Measurements from ENCODE around the gene KLK1. TPM values are rescaled to one million over a fixed set of nuclear protein-coding genes. Genes with fewer than 3 reads are reported as not detected.

Gene KLK1
- total RNA-seq, 1 donor from 2014 or later, result 1.7 TPM

- Histone ChIP-seq H3K36me3 (peaks cover 31% of the 10 kb centered on the region), H3K4me1 (peaks cover 13% of the 10 kb centered on the region), H3K4me3 (no peak overlapping the region), H3K27ac (no peak overlapping the region), H3K9me3 (no peaks in the 10 kb centered on the region), H3K27me3 (no peaks in the 10 kb centered on the region)
- TF ChIP-seq CTCF (IDR thresholded peaks at IDR 0.05), result no peak
- intact Hi-C loops (cut with DNase I), result no loop called here
- ATAC-seq (no peak), DNase-seq (peak; percentile 57)
Observed at GRCh38 chr19:50798659-50799546, 24.7 kb downstream of the KLK1 start.

- peak; percentile 3 for ATAC-seq
Observed at GRCh38 chr19:50797781-50798658, 25.6 kb downstream of the KLK1 start.

GRCh38 chr19:50797429-50797780 lies 26.2 kb downstream of the KLK1 start:
- TF ChIP-seq CTCF (IDR thresholded peaks at IDR 0.05), result no peak

More at GRCh38 chr19:50797781-50798658, 25.6 kb downstream of the KLK1 start:
- intact Hi-C loops (cut with DNase I), result no loop called here
- Histone ChIP-seq H3K9me3 (no peaks in the 10 kb centered on the region), H3K4me1 (peaks cover 5% of the 10 kb centered on the region), H3K27me3 (no peaks in the 10 kb centered on the region), H3K4me3 (no peak overlapping the region), H3K36me3 (peaks cover 31% of the 10 kb centered on the region), H3K27ac (no peak overlapping the region)
- DNase-seq, result no peak
- TF ChIP-seq CTCF (IDR thresholded peaks at IDR 0.05), result no peak

GRCh38 chr19:50796634-50797428 lies 26.8 kb downstream of the KLK1 start:
- H3K4me1 ChIP-seq, result no peaks in the 10 kb centered on the region
- intact Hi-C loops (cut with DNase I), result no loop called here
- no peak overlapping the region for H3K4me3 ChIP-seq
- H3K27ac ChIP-seq, result no peak overlapping the region
- DNase-seq, result no peak
- H3K9me3 ChIP-seq, result no peaks in the 10 kb centered on the region
- H3K27me3 ChIP-seq, result no peaks in the 10 kb centered on the region
- no peak for ATAC-seq
- peaks cover 31% of the 10 kb centered on the region for H3K36me3 ChIP-seq
- no peak for TF ChIP-seq CTCF (IDR thresholded peaks at IDR 0.05)

More at GRCh38 chr19:50797429-50797780, 26.2 kb downstream of the KLK1 start:
- no peaks in the 10 kb centered on the region for H3K9me3 ChIP-seq
- intact Hi-C loops (cut with DNase I), result no loop called here
- DNase-seq, result no peak
- peaks cover 31% of the 10 kb centered on the region for H3K36me3 ChIP-seq
- H3K27ac ChIP-seq, result no peak overlapping the region
- H3K4me1 ChIP-seq, result no peaks in the 10 kb centered on the region
- ATAC-seq, result no peak
- H3K27me3 ChIP-seq, result no peaks in the 10 kb centered on the region
- H3K4me3 ChIP-seq, result no peak overlapping the region

GRCh38 chr19:50796128-50796633 lies 27.4 kb downstream of the KLK1 start:
- Histone ChIP-seq H3K36me3 (peaks cover 27% of the 10 kb centered on the region), H3K4me1 (no peaks in the 10 kb centered on the region), H3K27ac (no peak overlapping the region), H3K27me3 (no peaks in the 10 kb centered on the region), H3K9me3 (no peaks in the 10 kb centered on the region), H3K4me3 (no peak overlapping the region)
- intact Hi-C loops (cut with DNase I), result no loop called here
- no peak for TF ChIP-seq CTCF (IDR thresholded peaks at IDR 0.05)
- no peak for ATAC-seq
- no peak for DNase-seq
